Tibial nerve (tissue), 4 donors: ENCODE data around the gene SHC4.

ENCODE experiments used
- EP300 ChIP-seq, 2 donors: sonication (generic); formaldehyde crosslinking; IDR thresholded peaks; one replicate each; pipeline ENCODE4 v1.6.1; 2017; ENCODE audit warnings: antibody characterized with exemption in 2 of 2, mild to moderate bottlenecking in 1 of 2
- POLR2A ChIP-seq, 2 donors: fragments of 450-650 bp; IDR thresholded peaks; one replicate each; pipeline ENCODE4 v1.6.1; 2017; ENCODE audit warnings: antibody characterized with exemption in 2 of 2, mild to moderate bottlenecking in 2 of 2, moderate library complexity in 2 of 2
- TF ChIP-seq, protein P1 (sequence below), 5 experiments: fragments of 200-600 bp in 3 of 5; fragments of 450-650 bp in 2 of 5; sonication (generic) in 3 of 5; IDR thresholded peaks; one replicate each; pipeline ENCODE4 v1.5.1; 2016 to 2019; ENCODE audit warnings: antibody characterized with exemption in 5 of 5, mild to moderate bottlenecking in 3 of 5, moderate library complexity in 2 of 5

DNA sequence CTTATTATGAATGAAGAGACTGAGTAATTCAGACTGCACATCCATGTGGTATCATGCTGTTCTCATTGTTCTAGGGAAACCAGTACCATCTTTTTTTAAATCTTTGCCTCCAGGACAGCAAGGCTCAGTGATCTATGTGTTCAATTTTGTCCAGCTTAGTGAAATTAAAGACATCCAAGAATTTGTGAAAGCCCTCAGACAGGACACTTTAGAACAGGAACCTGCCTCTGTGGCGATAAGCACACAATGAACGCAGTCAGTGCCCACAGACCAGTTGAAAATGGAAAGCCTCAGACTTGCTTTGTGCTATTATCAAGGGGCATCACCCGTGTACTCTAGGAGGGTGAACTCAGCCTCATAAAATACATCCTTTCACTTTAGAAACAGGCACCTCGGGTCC is 65.7 kb downstream of the SHC4 start:
- TF ChIP-seq EP300 (IDR thresholded peaks at IDR 0.05) (no peak), POLR2A (IDR thresholded peaks at IDR 0.05) (no peak)
- TF ChIP-seq, protein P1, sequence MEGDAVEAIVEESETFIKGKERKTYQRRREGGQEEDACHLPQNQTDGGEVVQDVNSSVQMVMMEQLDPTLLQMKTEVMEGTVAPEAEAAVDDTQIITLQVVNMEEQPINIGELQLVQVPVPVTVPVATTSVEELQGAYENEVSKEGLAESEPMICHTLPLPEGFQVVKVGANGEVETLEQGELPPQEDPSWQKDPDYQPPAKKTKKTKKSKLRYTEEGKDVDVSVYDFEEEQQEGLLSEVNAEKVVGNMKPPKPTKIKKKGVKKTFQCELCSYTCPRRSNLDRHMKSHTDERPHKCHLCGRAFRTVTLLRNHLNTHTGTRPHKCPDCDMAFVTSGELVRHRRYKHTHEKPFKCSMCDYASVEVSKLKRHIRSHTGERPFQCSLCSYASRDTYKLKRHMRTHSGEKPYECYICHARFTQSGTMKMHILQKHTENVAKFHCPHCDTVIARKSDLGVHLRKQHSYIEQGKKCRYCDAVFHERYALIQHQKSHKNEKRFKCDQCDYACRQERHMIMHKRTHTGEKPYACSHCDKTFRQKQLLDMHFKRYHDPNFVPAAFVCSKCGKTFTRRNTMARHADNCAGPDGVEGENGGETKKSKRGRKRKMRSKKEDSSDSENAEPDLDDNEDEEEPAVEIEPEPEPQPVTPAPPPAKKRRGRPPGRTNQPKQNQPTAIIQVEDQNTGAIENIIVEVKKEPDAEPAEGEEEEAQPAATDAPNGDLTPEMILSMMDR (IDR thresholded peaks at IDR 0.05): no peak
